ENCODE data around the gene SYK.

- TF ChIP-seq JUND (IDR thresholded peaks at IDR 0.05) (no peak), TEAD4 (IDR thresholded peaks at IDR 0.05; ENCODE audit: borderline replicate concordance, insufficient read depth) (no peak), RFX5 (IDR thresholded peaks at IDR 0.05; ENCODE audit: low read length) (no peak), MXI1 (IDR thresholded peaks at IDR 0.05; ENCODE audit: low read depth, low read length) (no peak), RAD21 (IDR thresholded peaks at IDR 0.05; ENCODE audit: low read length) (no peak), FOXM1 (IDR thresholded peaks at IDR 0.05; ENCODE audit: low read depth) (no peak), POLR2AphosphoS5 (IDR thresholded peaks at IDR 0.05; ENCODE audit: low read depth, low read length) (no peak), ELF1 (IDR thresholded peaks at IDR 0.05) (no peak)
- TF ChIP-seq, protein P1, sequence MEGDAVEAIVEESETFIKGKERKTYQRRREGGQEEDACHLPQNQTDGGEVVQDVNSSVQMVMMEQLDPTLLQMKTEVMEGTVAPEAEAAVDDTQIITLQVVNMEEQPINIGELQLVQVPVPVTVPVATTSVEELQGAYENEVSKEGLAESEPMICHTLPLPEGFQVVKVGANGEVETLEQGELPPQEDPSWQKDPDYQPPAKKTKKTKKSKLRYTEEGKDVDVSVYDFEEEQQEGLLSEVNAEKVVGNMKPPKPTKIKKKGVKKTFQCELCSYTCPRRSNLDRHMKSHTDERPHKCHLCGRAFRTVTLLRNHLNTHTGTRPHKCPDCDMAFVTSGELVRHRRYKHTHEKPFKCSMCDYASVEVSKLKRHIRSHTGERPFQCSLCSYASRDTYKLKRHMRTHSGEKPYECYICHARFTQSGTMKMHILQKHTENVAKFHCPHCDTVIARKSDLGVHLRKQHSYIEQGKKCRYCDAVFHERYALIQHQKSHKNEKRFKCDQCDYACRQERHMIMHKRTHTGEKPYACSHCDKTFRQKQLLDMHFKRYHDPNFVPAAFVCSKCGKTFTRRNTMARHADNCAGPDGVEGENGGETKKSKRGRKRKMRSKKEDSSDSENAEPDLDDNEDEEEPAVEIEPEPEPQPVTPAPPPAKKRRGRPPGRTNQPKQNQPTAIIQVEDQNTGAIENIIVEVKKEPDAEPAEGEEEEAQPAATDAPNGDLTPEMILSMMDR (IDR thresholded peaks at IDR 0.05): no peak
- TF ChIP-seq, protein P2, sequence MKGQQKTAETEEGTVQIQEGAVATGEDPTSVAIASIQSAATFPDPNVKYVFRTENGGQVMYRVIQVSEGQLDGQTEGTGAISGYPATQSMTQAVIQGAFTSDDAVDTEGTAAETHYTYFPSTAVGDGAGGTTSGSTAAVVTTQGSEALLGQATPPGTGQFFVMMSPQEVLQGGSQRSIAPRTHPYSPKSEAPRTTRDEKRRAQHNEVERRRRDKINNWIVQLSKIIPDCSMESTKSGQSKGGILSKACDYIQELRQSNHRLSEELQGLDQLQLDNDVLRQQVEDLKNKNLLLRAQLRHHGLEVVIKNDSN (IDR thresholded peaks at IDR 0.05; ENCODE audit: borderline replicate concordance, low read depth): no peak
- TF ChIP-seq, protein P3, sequence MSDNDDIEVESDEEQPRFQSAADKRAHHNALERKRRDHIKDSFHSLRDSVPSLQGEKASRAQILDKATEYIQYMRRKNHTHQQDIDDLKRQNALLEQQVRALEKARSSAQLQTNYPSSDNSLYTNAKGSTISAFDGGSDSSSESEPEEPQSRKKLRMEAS (IDR thresholded peaks at IDR 0.05; ENCODE audit: low read depth): no peak
Observed at GRCh38 chr9:90847971-90848370, 46.4 kb downstream of the SYK start.
